DMS114 treated with DMSO at 0.1 percent for 48 hours (cell line): ENCODE data around the gene RIN3.

Experiments
- DNase-seq: peaks from one replicate; lab custom pipeline; 2025; ENCODE audit not compliant: unreplicated experiment; lab: John Stamatoyannopoulos, UW

RIN3 gene

DNA sequence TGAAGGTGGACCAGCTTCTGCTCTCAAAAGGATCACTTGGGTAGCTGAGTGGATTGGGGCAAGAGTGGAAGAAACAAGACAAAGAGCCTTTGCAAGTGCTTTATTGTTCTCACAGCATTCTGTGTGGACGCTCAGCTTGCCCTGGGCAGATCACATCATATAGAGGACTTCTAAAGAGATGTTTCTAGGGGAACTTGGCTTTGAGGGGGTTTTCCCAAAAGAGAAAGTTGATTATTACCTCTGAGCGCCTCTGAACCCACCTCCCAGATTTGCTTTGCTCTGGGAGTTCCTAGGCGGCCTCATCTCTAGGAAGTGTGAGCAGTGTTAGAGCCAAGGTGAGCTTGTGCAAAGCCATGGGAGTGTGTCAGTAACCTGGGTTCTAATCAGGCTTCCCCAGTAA lies 81.7 kb downstream of the RIN3 start:
- no peak for DNase-seq

DNA sequence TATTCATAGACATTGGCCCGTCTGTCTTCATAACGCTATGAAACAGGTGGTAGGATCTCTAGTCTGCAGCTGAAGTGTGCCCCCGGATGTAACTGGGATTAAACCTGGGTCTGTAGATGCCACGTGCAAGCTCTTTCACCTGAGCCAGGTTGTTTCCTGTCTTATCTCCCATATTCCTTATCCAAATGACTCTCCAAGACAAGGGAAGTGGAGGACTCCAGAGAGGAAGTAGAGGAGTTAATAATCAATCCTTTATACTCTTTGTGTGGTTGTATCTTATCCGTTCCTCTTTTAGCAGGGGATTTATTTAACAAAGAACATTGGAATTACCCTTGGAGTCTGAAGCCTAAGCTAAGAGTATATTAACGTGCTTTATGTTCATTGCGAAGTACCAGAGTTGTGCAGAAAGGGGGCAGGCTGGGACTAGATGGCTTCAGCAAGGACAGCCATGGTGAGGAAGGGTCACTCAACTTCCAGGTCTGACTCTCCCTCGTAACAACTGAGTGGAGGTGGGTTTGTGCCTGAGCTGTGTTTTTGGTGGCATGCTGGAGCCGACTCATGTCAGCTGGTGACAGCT lies 82.8 kb downstream of the RIN3 start:
- no peak for DNase-seq

GRCh38 chr14:92597906-92598905 lies 84.6 kb downstream of the RIN3 start:
- no peak for DNase-seq

DNA sequence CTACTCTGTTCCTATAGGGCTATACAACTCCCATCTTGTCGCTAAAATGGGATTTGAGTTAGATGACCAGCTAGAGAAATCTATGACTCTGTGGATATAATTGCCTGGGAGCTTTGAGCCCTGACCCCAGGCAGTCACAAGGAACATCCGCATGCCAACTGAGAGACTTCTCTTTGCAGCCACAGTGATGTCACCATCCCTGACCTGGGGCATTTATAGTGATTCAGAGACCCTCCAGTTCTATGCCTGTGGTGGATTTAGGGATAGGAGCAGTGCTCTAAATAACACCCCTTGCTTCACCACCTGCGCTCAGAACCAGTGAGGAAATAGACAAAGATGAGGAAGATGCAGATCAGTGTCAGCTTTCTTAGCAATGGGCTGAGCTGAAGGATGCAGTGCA lies 86.2 kb downstream of the RIN3 start:
- DNase-seq = no peak

DNA sequence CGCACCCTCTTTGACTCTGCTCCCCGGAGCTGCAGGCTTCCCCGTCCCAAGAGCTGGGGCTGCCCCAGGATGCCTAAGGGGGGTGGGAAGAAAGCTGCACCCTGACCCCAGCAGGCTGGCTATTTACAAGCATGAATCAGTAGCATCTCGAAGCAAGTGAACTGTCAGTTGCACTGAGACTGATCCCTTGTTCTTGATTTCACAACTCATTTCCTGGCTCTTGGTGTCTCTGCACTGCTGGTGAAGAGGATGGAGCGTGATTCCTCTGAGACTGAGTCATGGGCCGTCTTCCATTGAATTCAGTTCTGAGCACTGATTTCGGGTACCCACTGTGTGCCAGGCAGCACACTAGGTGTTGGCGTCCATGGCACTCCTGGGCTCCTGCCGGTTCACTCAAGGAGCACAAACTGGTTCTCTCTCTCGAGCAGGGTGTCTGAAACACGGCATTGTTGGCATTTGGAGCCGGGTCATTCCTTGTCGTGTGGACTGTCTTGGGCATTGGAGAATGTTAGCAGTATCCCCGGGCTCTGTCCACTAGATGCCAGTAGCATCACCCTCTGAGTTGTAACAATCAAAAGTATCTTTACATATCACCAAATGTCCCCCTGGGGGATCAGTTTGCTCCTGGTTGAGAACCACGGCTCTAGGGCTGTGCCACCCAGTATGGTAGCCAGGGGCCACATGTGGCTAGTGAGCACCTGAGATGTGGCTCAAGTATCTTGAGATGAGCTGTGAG lies 86.9 kb downstream of the RIN3 start:
- no peak for DNase-seq

GRCh38 chr14:92601131-92601710 lies 87.6 kb downstream of the RIN3 start:
- DNase-seq = no peak

- no peak for DNase-seq
Observed at GRCh38 chr14:92601757-92602417, 88.3 kb downstream of the RIN3 start.

DNA sequence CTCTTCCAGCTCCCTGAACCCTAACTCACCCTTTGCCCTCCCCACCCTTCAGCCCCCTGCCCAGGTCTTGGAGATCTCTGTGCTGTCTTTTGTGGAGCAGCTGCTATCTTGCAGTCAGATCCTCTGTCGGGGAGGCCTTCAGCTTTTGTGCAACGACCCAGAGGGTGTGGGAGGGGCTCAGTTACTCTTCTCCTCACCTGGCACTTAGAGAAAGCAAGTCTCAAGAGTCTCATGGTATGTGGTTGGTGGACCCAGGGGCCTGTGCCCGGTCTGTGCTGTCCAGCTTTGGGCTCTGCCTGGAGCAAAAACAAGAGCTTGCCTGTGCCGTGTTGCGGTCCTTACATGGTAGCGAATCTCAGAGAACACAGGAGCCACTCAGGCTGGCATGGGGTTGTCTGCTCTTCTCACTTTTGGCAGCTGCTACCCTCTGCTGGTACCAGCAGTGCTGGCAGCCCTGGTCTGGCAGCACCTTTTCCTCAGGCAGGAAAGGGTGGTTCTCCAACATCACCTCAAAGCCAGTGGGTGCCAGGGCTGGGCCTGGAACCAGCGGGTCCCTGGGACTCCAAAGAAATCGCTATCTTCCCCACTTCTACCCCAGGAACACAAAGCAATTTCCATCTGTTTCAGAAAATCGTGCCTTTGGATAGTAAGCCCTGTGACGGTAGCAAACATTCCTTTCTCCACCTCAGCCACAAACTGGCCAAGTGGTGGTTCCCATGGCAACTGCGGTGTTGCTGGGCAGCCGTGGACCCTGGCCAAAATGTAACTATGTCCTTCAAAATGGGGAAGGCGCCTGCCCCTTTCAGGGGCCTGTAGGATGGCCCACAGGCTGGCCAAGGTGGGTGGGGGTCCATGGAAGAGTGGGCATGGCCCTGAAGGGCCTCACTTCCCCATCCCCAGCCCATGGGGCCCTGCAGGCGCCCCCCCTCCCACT lies 90.0 kb downstream of the RIN3 start:
- no peak for DNase-seq

DNA sequence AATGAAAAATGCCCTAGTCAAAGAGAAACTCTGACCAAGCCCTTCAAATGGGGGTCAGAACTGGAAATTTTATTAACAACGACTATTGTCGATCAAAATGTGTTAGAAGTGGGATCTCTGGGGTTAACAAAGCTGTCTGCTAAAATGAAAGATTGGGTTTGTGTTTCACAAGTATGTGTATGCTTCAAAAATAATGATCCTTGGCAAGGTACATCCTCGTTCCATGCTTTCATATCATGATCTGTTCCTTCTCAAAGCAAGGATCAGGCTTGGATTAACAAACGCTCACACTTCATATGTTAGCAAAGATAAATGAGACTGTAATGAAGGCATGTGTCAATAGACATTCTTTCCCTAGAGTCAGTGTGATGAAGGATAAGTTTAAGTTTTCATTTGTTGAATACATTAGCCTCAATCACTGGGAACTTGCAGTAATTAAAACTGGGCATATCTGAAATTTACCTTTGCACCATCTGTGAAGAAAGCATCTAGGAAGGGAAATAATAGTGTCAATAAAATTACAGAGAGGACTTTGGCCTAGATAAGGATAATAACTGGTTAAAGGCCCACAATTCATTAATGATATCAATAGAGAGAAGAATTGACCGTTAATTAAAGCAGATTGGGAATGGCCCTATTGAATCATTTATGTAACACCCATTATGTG lies 91.8 kb downstream of the RIN3 start:
- no peak for DNase-seq

DNA sequence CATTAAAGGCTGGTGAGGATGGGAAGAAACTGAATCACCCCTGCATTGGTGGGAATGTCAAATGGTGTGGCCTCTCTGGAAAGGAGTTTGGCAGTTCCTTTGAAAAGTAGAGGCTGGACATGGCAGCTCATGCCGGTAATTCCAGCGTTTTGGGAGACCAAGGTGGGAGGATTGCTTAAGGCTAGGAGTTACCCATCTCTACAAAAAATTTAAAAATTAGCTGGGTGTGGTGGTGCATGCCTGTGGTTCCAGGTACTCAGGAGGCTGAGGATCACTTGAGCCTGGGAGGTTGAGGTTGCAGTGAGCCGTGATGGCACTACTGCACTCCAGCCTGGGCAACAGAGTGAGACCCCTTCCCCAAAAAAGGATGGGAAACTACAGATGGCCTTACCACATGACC lies 93.7 kb downstream of the RIN3 start:
- no peak for DNase-seq

- no peak for DNase-seq
Observed at GRCh38 chr14:92607702-92608429, 94.3 kb downstream of the RIN3 start.

GRCh38 chr14:92609955-92610354 lies 96.4 kb downstream of the RIN3 start:
- DNase-seq = no peak

- DNase-seq = no peak
Observed at GRCh38 chr14:92610849-92611271, 97.3 kb downstream of the RIN3 start.

DNA sequence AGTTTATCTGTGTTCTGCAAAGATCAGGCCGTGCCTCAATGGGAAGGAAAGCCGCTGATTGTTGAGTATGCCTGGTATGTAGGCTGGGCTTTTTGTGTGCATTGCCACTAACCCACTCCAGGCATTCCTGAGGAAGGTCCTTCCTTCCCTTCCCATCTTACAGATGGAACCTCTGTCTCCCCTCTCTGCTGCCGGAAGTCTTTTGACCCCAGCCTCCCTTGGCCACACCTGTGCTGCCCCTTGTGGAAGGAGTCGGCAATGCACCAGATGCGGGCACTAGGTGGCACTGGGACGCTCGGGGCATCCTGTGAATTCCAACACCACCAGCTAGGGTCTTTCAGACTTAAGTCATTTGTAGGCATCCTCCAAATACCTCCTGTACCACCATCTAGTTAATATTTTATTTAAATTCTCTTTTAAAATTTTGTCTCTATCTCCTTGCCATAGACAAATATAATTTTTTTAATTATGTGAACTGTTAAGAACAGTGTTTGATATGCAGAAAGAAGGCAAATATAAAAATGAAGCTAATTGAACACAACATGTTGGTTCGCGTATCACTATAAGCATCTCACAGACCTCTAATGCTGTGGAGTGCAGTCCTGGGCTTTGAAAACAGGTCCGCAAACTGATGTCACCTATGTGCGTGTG lies 99.6 kb downstream of the RIN3 start:
- DNase-seq = no peak

GRCh38 chr14:92613681-92614260 lies 100.2 kb downstream of the RIN3 start:
- no peak for DNase-seq

DNA sequence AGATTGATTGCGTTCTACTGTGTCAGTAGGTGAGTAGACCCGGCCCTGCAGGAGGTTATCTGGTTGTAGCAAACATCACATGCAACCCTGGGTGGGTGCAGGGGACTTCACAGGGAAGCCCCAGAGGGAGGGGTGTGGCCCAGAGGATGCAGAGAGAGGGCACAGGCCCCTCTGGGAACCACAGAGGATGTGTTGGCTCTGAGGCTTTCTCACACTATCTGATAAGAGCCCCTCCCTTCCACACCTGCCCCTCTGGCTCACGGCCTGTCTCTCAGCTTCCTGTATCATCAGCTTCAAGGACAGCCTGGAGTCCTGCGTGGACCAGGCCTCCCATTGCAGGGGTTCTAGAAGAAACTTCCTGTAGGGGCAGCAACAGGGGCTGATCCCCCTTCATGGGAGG lies 101.9 kb downstream of the RIN3 start:
- DNase-seq = no peak

- no peak for DNase-seq
Observed at GRCh38 chr14:92616178-92616577, 102.6 kb downstream of the RIN3 start.

DNA sequence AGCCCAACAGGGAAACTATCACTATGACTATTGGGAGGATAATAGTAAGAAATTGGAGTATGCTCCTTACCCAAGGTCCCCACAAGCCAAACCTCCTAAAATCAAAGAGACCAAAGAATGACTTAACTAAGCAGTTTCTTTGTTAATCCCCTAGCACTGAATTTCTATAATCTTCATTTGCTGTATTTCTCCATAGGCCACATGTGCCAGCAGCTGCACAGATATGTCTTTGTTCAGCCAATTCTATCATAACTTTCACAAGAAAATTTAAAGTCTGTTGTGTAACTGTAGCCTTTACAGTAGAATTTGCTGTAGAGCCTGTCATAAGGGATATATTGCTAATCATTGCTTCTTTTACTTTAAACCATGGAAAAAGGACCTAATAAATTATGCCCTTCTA lies 104.0 kb downstream of the RIN3 start:
- no peak for DNase-seq
